Tibial nerve (tissue), 3 donors: ENCODE results near the gene FLOT1.

Experiments
- POLR2A ChIP-seq, 2 donors: fragments of 450-650 bp; IDR thresholded peaks; one replicate each; pipeline ENCODE4 v1.6.1; 2017; ENCODE audit warnings: antibody characterized with exemption in 2 of 2, mild to moderate bottlenecking in 2 of 2, moderate library complexity in 2 of 2
- TF ChIP-seq, protein P1 (sequence below), 5 experiments: fragments of 200-600 bp in 3 of 5; fragments of 450-650 bp in 2 of 5; sonication (generic) in 3 of 5; IDR thresholded peaks; one replicate each; pipeline ENCODE4 v1.5.1; 2016 to 2019; ENCODE audit warnings: antibody characterized with exemption in 5 of 5, mild to moderate bottlenecking in 3 of 5, moderate library complexity in 2 of 5

DNA sequence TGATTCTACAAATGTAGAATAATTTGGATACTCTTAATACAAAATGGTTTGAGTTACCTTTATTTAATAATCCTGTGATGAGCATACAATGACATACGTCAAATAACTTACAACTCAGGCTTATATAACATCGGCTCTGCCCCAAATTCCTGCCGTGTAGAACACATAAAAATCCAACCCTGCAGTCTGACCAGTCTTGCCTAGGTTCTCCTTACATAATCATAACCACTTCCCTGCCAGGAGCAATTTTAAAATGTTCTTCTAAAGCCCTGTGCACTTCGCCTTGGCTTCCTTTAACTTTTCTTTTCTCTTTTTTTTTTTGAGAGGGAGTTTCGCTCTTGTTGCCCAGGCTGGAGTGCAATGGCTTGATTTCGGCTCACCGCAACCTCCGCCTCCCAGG lies 18.1 kb upstream of the FLOT1 start:
- TF ChIP-seq, protein P1, sequence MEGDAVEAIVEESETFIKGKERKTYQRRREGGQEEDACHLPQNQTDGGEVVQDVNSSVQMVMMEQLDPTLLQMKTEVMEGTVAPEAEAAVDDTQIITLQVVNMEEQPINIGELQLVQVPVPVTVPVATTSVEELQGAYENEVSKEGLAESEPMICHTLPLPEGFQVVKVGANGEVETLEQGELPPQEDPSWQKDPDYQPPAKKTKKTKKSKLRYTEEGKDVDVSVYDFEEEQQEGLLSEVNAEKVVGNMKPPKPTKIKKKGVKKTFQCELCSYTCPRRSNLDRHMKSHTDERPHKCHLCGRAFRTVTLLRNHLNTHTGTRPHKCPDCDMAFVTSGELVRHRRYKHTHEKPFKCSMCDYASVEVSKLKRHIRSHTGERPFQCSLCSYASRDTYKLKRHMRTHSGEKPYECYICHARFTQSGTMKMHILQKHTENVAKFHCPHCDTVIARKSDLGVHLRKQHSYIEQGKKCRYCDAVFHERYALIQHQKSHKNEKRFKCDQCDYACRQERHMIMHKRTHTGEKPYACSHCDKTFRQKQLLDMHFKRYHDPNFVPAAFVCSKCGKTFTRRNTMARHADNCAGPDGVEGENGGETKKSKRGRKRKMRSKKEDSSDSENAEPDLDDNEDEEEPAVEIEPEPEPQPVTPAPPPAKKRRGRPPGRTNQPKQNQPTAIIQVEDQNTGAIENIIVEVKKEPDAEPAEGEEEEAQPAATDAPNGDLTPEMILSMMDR (IDR thresholded peaks at IDR 0.05): no peak
- no peak for TF ChIP-seq POLR2A (IDR thresholded peaks at IDR 0.05)
